GM12878 (cell line): ENCODE data around the gene PITPNC1. TPM values are rescaled to one million over a fixed set of nuclear protein-coding genes. Genes with fewer than 3 reads are reported as not detected.

ENCODE experiments used
- ATAC-seq: fragments of 200-7000 bp; cut with Tn5 transposase; 3 replicates; pipeline ENCODE4 v1.9.1; 2020; ENCODE audit warnings: mild to moderate bottlenecking, moderate library complexity
- BruUV-seq: library from RNA; stranded (reverse); fragments of 400-500 nt; replicated peaks from 2 replicates; lab custom pipeline; 2021; lab: Mats Ljungman, UMichigan
- CTCF ChIA-PET: fragments of 300-600 bp; sonication (Branson Sonifier 250); formaldehyde crosslinking; extraction: SDS; loops from one replicate; lab custom pipeline; 2021; ENCODE audit warnings: inconsistent platforms; lab: Yijun Ruan, JAX
- POLR2A ChIA-PET: fragments of 350-600 bp; formaldehyde crosslinking; extraction: SDS; loops from one replicate; lab custom pipeline; 2021; ENCODE audit warnings: inconsistent platforms; lab: Charles Lee
- RAD21 ChIA-PET: fragments of 300-600 bp; sonication (Branson Sonifier 250); formaldehyde crosslinking; loops from one replicate; lab custom pipeline; 2023; ENCODE audit warnings: antibody characterized with exemption; ENCODE audit not compliant: unreplicated experiment; lab: Charles Lee
- SMC1A ChIA-PET: fragments of 300-600 bp; sonication (Branson Sonifier 250); formaldehyde crosslinking; loops from one replicate; lab custom pipeline; 2023; ENCODE audit not compliant: unreplicated experiment, uncharacterized antibody; lab: Charles Lee
- DNase-seq: peaks from one replicate; pipeline ENCODE4 v3.0.0-alpha.2; 2011; ENCODE audit warnings: low read depth, low spot score
- FAIRE-seq: peaks from 3 replicates; lab custom pipeline; 2011; peaks lifted over from hg19 to GRCh38; lab: Jason Lieb, UNC
- H2AFZ ChIP-seq: 2 replicates; pipeline ENCODE4 v1.6.0; 2011; ENCODE audit warnings: low read depth, low read length, control low read depth; ENCODE audit not compliant: control insufficient read depth
- H3K27ac ChIP-seq: 2 replicates; pipeline ENCODE4 v1.5.1; 2011; ENCODE audit warnings: control low read depth; ENCODE audit not compliant: control insufficient read depth, insufficient read depth
- H3K27me3 ChIP-seq, 2 experiments: replicated peaks in 1 of 2; 2 replicates each; pipeline versions ENCODE4 v1.6.0 to v1.6.1; 2011; ENCODE audit warnings: low read length in 1 of 2; ENCODE audit not compliant: control insufficient read depth in 2 of 2, insufficient read depth in 2 of 2
- H3K36me3 ChIP-seq, 2 experiments: 2 replicates each; pipeline ENCODE4 v1.5.1; 2011; ENCODE audit warnings: low read length in 1 of 2; ENCODE audit not compliant: control insufficient read depth in 2 of 2, insufficient read depth in 2 of 2
- H3K4me1 ChIP-seq: 2 replicates; pipeline ENCODE4 v1.6.1; 2011; ENCODE audit warnings: mild to moderate bottlenecking, low read length, moderate library complexity, mixed read lengths; ENCODE audit not compliant: control insufficient read depth, insufficient read depth
- H3K4me2 ChIP-seq: 2 replicates; pipeline ENCODE4 v1.6.0; 2011; ENCODE audit warnings: control low read depth; ENCODE audit not compliant: control insufficient read depth, insufficient read depth
- H3K4me3 ChIP-seq: fragments of 200-600 bp; sonication (generic); 2 replicates; pipeline ENCODE4 v1.5.1; 2016
- H3K79me2 ChIP-seq: 2 replicates; pipeline ENCODE4 v1.6.0; 2011; ENCODE audit warnings: low read length; ENCODE audit not compliant: control insufficient read depth, insufficient read depth
- H3K9ac ChIP-seq: 2 replicates; pipeline ENCODE4 v1.8.0; 2011; ENCODE audit warnings: low read length, control low read depth, mixed read lengths; ENCODE audit not compliant: control insufficient read depth, insufficient read depth
- H3K9me3 ChIP-seq: replicated peaks from 3 replicates; pipeline ENCODE4 v1.5.1; 2011; ENCODE audit warnings: mild to moderate bottlenecking, low read length; ENCODE audit not compliant: control insufficient read depth, insufficient read depth
- H4K20me1 ChIP-seq: 2 replicates; pipeline ENCODE4 v1.6.0; 2011; ENCODE audit not compliant: control insufficient read depth, insufficient read depth
- BACH1 ChIP-seq: fragments of 450-650 bp; IDR thresholded peaks from 2 replicates; pipeline ENCODE4 v1.6.1; 2017; ENCODE audit warnings: mild to moderate bottlenecking, borderline replicate concordance
- EED ChIP-seq: sonication (generic); IDR thresholded peaks from 2 replicates; pipeline ENCODE4 v1.6.1; 2016; ENCODE audit warnings: antibody characterized with exemption, low read depth
- EZH2 ChIP-seq: IDR thresholded peaks from 2 replicates; pipeline ENCODE4 v1.6.1; 2012; ENCODE audit warnings: low read depth, mild to moderate bottlenecking, control low read depth, inconsistent platforms, low read length, borderline replicate concordance; ENCODE audit not compliant: control insufficient read depth
- FOXM1 ChIP-seq: IDR thresholded peaks from 2 replicates; pipeline ENCODE4 v1.6.1; 2012; ENCODE audit warnings: low read depth, mild to moderate bottlenecking, inconsistent platforms, low read length, moderate library complexity
- IRF5 ChIP-seq: fragments of 450-650 bp; IDR thresholded peaks from 2 replicates; pipeline ENCODE4 v1.6.1; 2017; ENCODE audit warnings: borderline replicate concordance
- MYB ChIP-seq: fragments of 150-350 bp; IDR thresholded peaks from 2 replicates; pipeline ENCODE4 v1.6.1; 2014; ENCODE audit warnings: mild to moderate bottlenecking, low read depth, low read length, borderline replicate concordance
- NBN ChIP-seq: fragments of 450-650 bp; IDR thresholded peaks from 2 replicates; pipeline ENCODE4 v1.6.1; 2016
- RFX5 ChIP-seq: IDR thresholded peaks from 2 replicates; pipeline ENCODE4 v1.6.1; 2011; ENCODE audit warnings: low read depth, low read length, improper control_type of control experiment
- SP1 ChIP-seq: IDR thresholded peaks from one replicate; pipeline ENCODE4 v1.6.1; 2011; ENCODE audit warnings: low read depth, low read length
- STAT3 ChIP-seq: IDR thresholded peaks from 2 replicates; pipeline ENCODE4 v1.6.1; 2011; ENCODE audit warnings: low read depth, low read length, improper control_type of control experiment
- WGBS: methylation state at CpG from one replicate; pipeline ENCODE4 v1.1.6; 2016; ENCODE audit warnings: low lambda C conversion rate; ENCODE audit not compliant: insufficient replicate concordance, insufficient coverage; ENCODE audit errors: missing lambda C conversion rate; 5-methylcytosine and 5-hydroxymethylcytosine counted together
- in situ Hi-C: fragments of 300-500 bp; cut with MboI; formaldehyde crosslinking; loops from 9 replicates; pipeline ENCODE4 v1.14.3; 2018; ENCODE audit warnings: mixed read lengths
- intact Hi-C: fragments of 100-400 bp; cut with micrococcal nuclease; formaldehyde crosslinking; loops from one replicate; pipeline ENCODE4 v1.14.2; 2022; ENCODE audit not compliant: unreplicated experiment
- polyA plus RNA-seq, 11 experiments: library from polyadenylated mRNA; depleted of rRNA in 4 of 11; unstranded in 6 of 11; stranded (reverse) in 5 of 11; fragments of >200 nt; fragmentation: Nextera tagmentation in 4 of 11; fragmentation: Illumina TruSeq in 1 of 11; extraction: Ambion mirVana in 4 of 11; extraction: Trizol in 1 of 11; gene quantifications; 1 replicate in 1 of 11; 2 replicates in 10 of 11; pipeline versions ENCODE4 v1.2.1 to v1.2.3, GENCODE V29; 2011 to 2016; ENCODE audit warnings: inconsistent platforms in 2 of 11, missing spikeins in 2 of 11, low read depth in 1 of 11
- total RNA-seq, 4 experiments: library from RNA; depleted of rRNA in 3 of 4; stranded (reverse); fragments of >200 nt in 3 of 4; fragmentation: Illumina TruSeq in 1 of 4; extraction: Trizol in 1 of 4; gene quantifications; 2 replicates each; pipeline versions ENCODE4 v1.2.1 to v1.2.3, GENCODE V29; 2013 to 2021
- TF ChIP-seq, protein P1 (sequence below): fragments of 450-650 bp; IDR thresholded peaks from 2 replicates; pipeline ENCODE4 v1.6.1; 2017; ENCODE audit warnings: low read depth, mild to moderate bottlenecking, moderate library complexity
- TF ChIP-seq, protein P2 (sequence below): fragments of 450-650 bp; formaldehyde crosslinking; IDR thresholded peaks from 2 replicates; pipeline ENCODE4 v1.4.0; 2020; ENCODE audit warnings: mild to moderate bottlenecking, moderate library complexity
- TF ChIP-seq, protein P3 (sequence below): IDR thresholded peaks from 2 replicates; pipeline ENCODE4 v1.6.1; 2012; ENCODE audit warnings: low read depth, low read length, improper control_type of control experiment
- TF ChIP-seq, protein P4 (sequence below): IDR thresholded peaks from 2 replicates; pipeline ENCODE4 v1.6.1; 2011; ENCODE audit warnings: low read depth, mild to moderate bottlenecking, low read length, moderate library complexity, borderline replicate concordance; ENCODE audit errors: extremely low read depth

Gene PITPNC1
- total and polyA plus RNA-seq, 10 of the 15 experiments (the other 5 are each of a cell fraction or from before 2014, with no cell fraction given), result 12.2 to 62.4 (median 47.3) TPM

- no peak for TF ChIP-seq MYB
- TF ChIP-seq, protein P1, sequence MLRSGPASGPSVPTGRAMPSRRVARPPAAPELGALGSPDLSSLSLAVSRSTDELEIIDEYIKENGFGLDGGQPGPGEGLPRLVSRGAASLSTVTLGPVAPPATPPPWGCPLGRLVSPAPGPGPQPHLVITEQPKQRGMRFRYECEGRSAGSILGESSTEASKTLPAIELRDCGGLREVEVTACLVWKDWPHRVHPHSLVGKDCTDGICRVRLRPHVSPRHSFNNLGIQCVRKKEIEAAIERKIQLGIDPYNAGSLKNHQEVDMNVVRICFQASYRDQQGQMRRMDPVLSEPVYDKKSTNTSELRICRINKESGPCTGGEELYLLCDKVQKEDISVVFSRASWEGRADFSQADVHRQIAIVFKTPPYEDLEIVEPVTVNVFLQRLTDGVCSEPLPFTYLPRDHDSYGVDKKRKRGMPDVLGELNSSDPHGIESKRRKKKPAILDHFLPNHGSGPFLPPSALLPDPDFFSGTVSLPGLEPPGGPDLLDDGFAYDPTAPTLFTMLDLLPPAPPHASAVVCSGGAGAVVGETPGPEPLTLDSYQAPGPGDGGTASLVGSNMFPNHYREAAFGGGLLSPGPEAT, result no peak
- TF ChIP-seq, protein P2, sequence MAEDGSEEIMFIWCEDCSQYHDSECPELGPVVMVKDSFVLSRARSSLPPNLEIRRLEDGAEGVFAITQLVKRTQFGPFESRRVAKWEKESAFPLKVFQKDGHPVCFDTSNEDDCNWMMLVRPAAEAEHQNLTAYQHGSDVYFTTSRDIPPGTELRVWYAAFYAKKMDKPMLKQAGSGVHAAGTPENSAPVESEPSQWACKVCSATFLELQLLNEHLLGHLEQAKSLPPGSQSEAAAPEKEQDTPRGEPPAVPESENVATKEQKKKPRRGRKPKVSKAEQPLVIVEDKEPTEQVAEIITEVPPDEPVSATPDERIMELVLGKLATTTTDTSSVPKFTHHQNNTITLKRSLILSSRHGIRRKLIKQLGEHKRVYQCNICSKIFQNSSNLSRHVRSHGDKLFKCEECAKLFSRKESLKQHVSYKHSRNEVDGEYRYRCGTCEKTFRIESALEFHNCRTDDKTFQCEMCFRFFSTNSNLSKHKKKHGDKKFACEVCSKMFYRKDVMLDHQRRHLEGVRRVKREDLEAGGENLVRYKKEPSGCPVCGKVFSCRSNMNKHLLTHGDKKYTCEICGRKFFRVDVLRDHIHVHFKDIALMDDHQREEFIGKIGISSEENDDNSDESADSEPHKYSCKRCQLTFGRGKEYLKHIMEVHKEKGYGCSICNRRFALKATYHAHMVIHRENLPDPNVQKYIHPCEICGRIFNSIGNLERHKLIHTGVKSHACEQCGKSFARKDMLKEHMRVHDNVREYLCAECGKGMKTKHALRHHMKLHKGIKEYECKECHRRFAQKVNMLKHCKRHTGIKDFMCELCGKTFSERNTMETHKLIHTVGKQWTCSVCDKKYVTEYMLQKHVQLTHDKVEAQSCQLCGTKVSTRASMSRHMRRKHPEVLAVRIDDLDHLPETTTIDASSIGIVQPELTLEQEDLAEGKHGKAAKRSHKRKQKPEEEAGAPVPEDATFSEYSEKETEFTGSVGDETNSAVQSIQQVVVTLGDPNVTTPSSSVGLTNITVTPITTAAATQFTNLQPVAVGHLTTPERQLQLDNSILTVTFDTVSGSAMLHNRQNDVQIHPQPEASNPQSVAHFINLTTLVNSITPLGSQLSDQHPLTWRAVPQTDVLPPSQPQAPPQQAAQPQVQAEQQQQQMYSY (CRISPR knock-in tag), result no peak
- TF ChIP-seq BACH1, result no peak
- TF ChIP-seq EED, result no peak
- TF ChIP-seq RFX5, result no peak
- no peak for TF ChIP-seq FOXM1
- TF ChIP-seq, protein P3, sequence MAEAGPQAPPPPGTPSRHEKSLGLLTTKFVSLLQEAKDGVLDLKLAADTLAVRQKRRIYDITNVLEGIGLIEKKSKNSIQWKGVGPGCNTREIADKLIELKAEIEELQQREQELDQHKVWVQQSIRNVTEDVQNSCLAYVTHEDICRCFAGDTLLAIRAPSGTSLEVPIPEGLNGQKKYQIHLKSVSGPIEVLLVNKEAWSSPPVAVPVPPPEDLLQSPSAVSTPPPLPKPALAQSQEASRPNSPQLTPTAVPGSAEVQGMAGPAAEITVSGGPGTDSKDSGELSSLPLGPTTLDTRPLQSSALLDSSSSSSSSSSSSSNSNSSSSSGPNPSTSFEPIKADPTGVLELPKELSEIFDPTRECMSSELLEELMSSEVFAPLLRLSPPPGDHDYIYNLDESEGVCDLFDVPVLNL, result no peak
- TF ChIP-seq, protein P4, sequence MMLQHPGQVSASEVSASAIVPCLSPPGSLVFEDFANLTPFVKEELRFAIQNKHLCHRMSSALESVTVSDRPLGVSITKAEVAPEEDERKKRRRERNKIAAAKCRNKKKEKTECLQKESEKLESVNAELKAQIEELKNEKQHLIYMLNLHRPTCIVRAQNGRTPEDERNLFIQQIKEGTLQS, result no peak
- TF ChIP-seq STAT3, result no peak
- no peak for TF ChIP-seq SP1
- no peak for TF ChIP-seq NBN
- no peak for TF ChIP-seq IRF5
- no peak for TF ChIP-seq EZH2
- ChIA-PET RAD21 (interaction anchor here (0.7 kb wide), 1 partner anchor 179 kb away, joined by 3 read pairs; no protein-coding TSS in a partner anchor), SMC1A (interaction anchor here (1.1 to 10.7 kb wide), 3 partner anchors 10 to 70 kb away, joined by 3 to 156 read pairs (median 20); no protein-coding TSS in a partner anchor), POLR2A (no interaction called here), CTCF (interaction anchor here (0.7 to 9.2 kb wide), 3 partner anchors 11 to 84 kb away, joined by 3 to 74 read pairs (median 3); no protein-coding TSS in a partner anchor)
- BruUV-seq, result no TSS peak
- Histone ChIP-seq H3K36me3 (peaks cover 0 to 3% of the 10 kb centered on the region in 2 experiments; a peak in 2 of 4 replicates), H3K4me3 (no peak overlapping the region), H4K20me1 (no peaks in the 10 kb centered on the region), H2AFZ (no peak overlapping the region), H3K4me1 (peaks cover 30% of the 10 kb centered on the region), H3K79me2 (peaks cover 1% of the 10 kb centered on the region; the same call in 1 of the 2 replicates), H3K4me2 (no peak overlapping the region), H3K9me3 (no peaks in the 10 kb centered on the region), H3K27me3 (no peaks in the 10 kb centered on the region), H3K9ac (no peak overlapping the region), H3K27ac (no peak overlapping the region)
- DNase-seq, result no peak
- intact Hi-C loops (no loop called here), in situ Hi-C loops (loop anchor here (25.0 kb wide), 1 partner anchor 932 kb away; no protein-coding TSS in a partner anchor)
- FAIRE-seq, result no peak
- WGBS, result 80% methylated on average over 5 of the region's 5 CpGs
- ATAC-seq, result no peak
Measured at GRCh38 chr17:67644061-67644460, 267.0 kb downstream of the PITPNC1 start.
